T-cell (primary cell): Measurements from ENCODE around the gene SPRED1. TPM values are rescaled to one million over a fixed set of nuclear protein-coding genes. Genes with fewer than 3 reads are reported as not detected.
A peak's percentile ranks its signal among the peaks of the same experiment; 100 is the strongest.

Experiments
- ATAC-seq, 4 experiments: fragments of 200-7000 bp in 3 of 4; fragments of 150-1000 bp in 1 of 4; cut with Tn5 transposase; replicated peaks in 1 of 4; 1 replicate in 3 of 4; 2 replicates in 1 of 4; pipeline ENCODE4 v1.10.0; 2021; ENCODE audit warnings: moderate library complexity in 3 of 4, mild to moderate bottlenecking in 2 of 4, moderate number of reproducible peaks in 1 of 4
- CTCF ChIA-PET, 2 donors: fragments of 300-600 bp; sonication (Branson Sonifier 250); formaldehyde crosslinking; loops; one replicate each; lab custom pipeline; 2022; ENCODE audit warnings: antibody characterized with exemption in 2 of 2; lab: Charles Lee
- POLR2A ChIA-PET, 2 donors: fragments of 300-600 bp; sonication (Branson Sonifier 250); formaldehyde crosslinking; loops; one replicate each; lab custom pipeline; 2022; ENCODE audit warnings: antibody characterized with exemption in 2 of 2; lab: Charles Lee
- DNase-seq, 35 experiments: peaks; one replicate each; pipeline versions ENCODE4 v3.0.0 to v3.0.0-alpha.2; 2013 to 2023
- H3K27ac ChIP-seq: one replicate; pipeline ENCODE4 v1.5.1; 2013; ENCODE audit warnings: low read length
- H3K27me3 ChIP-seq, 2 experiments: replicated peaks in 1 of 2; 1 replicate in 1 of 2; 2 replicates in 1 of 2; pipeline versions ENCODE4 v1.6.1 to v1.7.0; 2013; ENCODE audit warnings: low read length in 1 of 2, mixed read lengths in 1 of 2; ENCODE audit not compliant: control insufficient read depth in 2 of 2, insufficient read depth in 2 of 2; ENCODE audit errors: extremely low read depth in 1 of 2
- H3K36me3 ChIP-seq, 2 donors: 1 replicate in 1 of 2; 2 replicates in 1 of 2; pipeline versions ENCODE4 v1.6.1 to v1.7.0; 2013; ENCODE audit warnings: low read length in 1 of 2; ENCODE audit not compliant: control insufficient read depth in 2 of 2, insufficient read depth in 1 of 2; ENCODE audit errors: extremely low read depth in 1 of 2
- H3K4me1 ChIP-seq, 2 experiments: 1 replicate in 1 of 2; 2 replicates in 1 of 2; pipeline versions ENCODE4 v1.6.1 to v1.7.0; 2013; ENCODE audit warnings: low read length in 2 of 2, mixed read lengths in 1 of 2; ENCODE audit not compliant: insufficient read depth in 2 of 2, control insufficient read depth in 1 of 2; ENCODE audit errors: extremely low read depth in 1 of 2
- H3K4me3 ChIP-seq, 2 donors: 1 replicate in 1 of 2; 2 replicates in 1 of 2; pipeline versions ENCODE4 v1.5.1 to v1.7.0; 2013; ENCODE audit warnings: mild to moderate bottlenecking in 2 of 2, low read length in 1 of 2, moderate library complexity in 1 of 2; ENCODE audit not compliant: control insufficient read depth in 1 of 2; ENCODE audit errors: extremely low read depth in 1 of 2
- H3K9me3 ChIP-seq: 2 replicates; pipeline ENCODE4 v1.7.0; 2013
- H3K27ac Mint-ChIP-seq, 2 donors: one replicate each; pipeline ENCODE4 v1.8.0; 2020 to 2021; ENCODE audit warnings: mild to moderate bottlenecking in 2 of 2, mixed read lengths in 2 of 2
- H3K27me3 Mint-ChIP-seq, 2 donors: one replicate each; pipeline ENCODE4 v1.8.0; 2021 to 2022; ENCODE audit warnings: mixed read lengths in 2 of 2
- H3K36me3 Mint-ChIP-seq: one replicate; pipeline ENCODE4 v1.8.0; 2021; ENCODE audit warnings: mixed read lengths
- H3K4me1 Mint-ChIP-seq, 3 donors: one replicate each; pipeline ENCODE4 v1.8.0; 2020 to 2022; ENCODE audit warnings: mixed read lengths in 3 of 3, mild to moderate bottlenecking in 1 of 3
- H3K4me3 Mint-ChIP-seq, 3 donors: one replicate each; pipeline ENCODE4 v1.8.0; 2020 to 2022; ENCODE audit warnings: mild to moderate bottlenecking in 3 of 3, mixed read lengths in 3 of 3, moderate library complexity in 3 of 3
- H3K9me3 Mint-ChIP-seq, 3 donors: one replicate each; pipeline ENCODE4 v1.8.0; 2020 to 2022; ENCODE audit warnings: mixed read lengths in 3 of 3
- WGBS: methylation state at CpG from one replicate; pipeline ENCODE4 v1.1.5; 2013; ENCODE audit warnings: missing lambda C conversion rate; ENCODE audit not compliant: insufficient coverage; 5-methylcytosine and 5-hydroxymethylcytosine counted together
- total RNA-seq, 35 experiments: library from RNA in 6 of 35; stranded (reverse) in 6 of 35; fragments of 120-200 nt in 1 of 35; gene quantifications; one replicate each; pipeline versions ENCODE4 v1.2.1 to v1.2.4 and lab custom pipeline; 2013 to 2026

SPRED1 gene
- total RNA-seq, 5 donors from 2014 or later (not counting 1 experiment from before 2014, with no cell fraction given) = 0.13 to 0.72 (median 0.39) TPM

GRCh38 chr15:38304481-38304880 is 51.8 kb downstream of the SPRED1 start:
- Histone ChIP-seq H3K9me3 (no peaks in the 10 kb centered on the region), H3K27ac (no peak overlapping the region), H3K4me1 (no peaks in the 10 kb centered on the region), H3K27me3 (no peaks in the 10 kb centered on the region), H3K36me3 (no peaks in the 10 kb centered on the region), H3K4me3 (no peak overlapping the region)
- H3K36me3 Mint-ChIP-seq = no peaks in the 10 kb centered on the region
- WGBS = 59% methylated on average over 2 of the region's 3 CpGs
- no peak overlapping the region for H3K4me3 Mint-ChIP-seq
- ATAC-seq (no peak), DNase-seq (no peak)
- CTCF ChIA-PET = interaction anchor here in 1 of 2 donors (0.7 kb wide), 1 partner anchor 95 kb away, joined by 6 read pairs; no protein-coding TSS in a partner anchor
- peaks cover 0 to 4% of the 10 kb centered on the region in 2 donors for H3K27me3 Mint-ChIP-seq
- POLR2A ChIA-PET = no interaction called here
- H3K9me3 Mint-ChIP-seq = no peaks in the 10 kb centered on the region
- no peak overlapping the region for H3K27ac Mint-ChIP-seq
- peaks cover 0 to 33% (median 21%) of the 10 kb centered on the region in 3 donors for H3K4me1 Mint-ChIP-seq

- no peaks in the 10 kb centered on the region for H3K27me3 ChIP-seq
- CTCF ChIA-PET = no interaction called here
- peaks cover 0 to 36% (median 21%) of the 10 kb centered on the region in 3 donors for H3K4me1 Mint-ChIP-seq
- H3K9me3 Mint-ChIP-seq = no peaks in the 10 kb centered on the region
- ATAC-seq (no peak), DNase-seq (no peak)
- H3K27ac ChIP-seq = no peak overlapping the region
- no peaks in the 10 kb centered on the region for H3K36me3 Mint-ChIP-seq
- H3K36me3 ChIP-seq = no peaks in the 10 kb centered on the region
- H3K27me3 Mint-ChIP-seq = peaks cover 0 to 5% of the 10 kb centered on the region in 2 donors
- no peak overlapping the region for H3K4me3 Mint-ChIP-seq
- H3K9me3 ChIP-seq = no peaks in the 10 kb centered on the region
- H3K4me3 ChIP-seq = no peak overlapping the region
- no peak overlapping the region for H3K27ac Mint-ChIP-seq
- H3K4me1 ChIP-seq = no peaks in the 10 kb centered on the region
- POLR2A ChIA-PET = no interaction called here
- WGBS = no CpG with 5 or more reads among the region's 2 CpGs
Measured at GRCh38 chr15:38307251-38307650, 54.6 kb downstream of the SPRED1 start.

GRCh38 chr15:38307861-38308641 is 55.4 kb downstream of the SPRED1 start:
- no CpG with 5 or more reads among the region's 5 CpGs for WGBS

GRCh38 chr15:38308797-38309196 is 56.2 kb downstream of the SPRED1 start:
- CTCF ChIA-PET = no interaction called here
- Histone ChIP-seq H3K27ac (no peak overlapping the region), H3K4me3 (no peak overlapping the region), H3K4me1 (no peaks in the 10 kb centered on the region), H3K9me3 (no peaks in the 10 kb centered on the region), H3K36me3 (no peaks in the 10 kb centered on the region), H3K27me3 (no peaks in the 10 kb centered on the region)
- Mint-ChIP-seq H3K36me3 (no peaks in the 10 kb centered on the region), H3K4me3 (no peak overlapping the region), H3K9me3 (no peaks in the 10 kb centered on the region), H3K4me1 (peaks cover 0 to 31% (median 21%) of the 10 kb centered on the region in 3 donors), H3K27ac (peak overlapping the region in 1 of 2 donors; percentile 32), H3K27me3 (peaks cover 0 to 10% of the 10 kb centered on the region in 2 donors)
- POLR2A ChIA-PET = no interaction called here
- WGBS = no CpG with 5 or more reads among the region's 3 CpGs
- ATAC-seq = no peak
- peak in 1 of 35 experiments; percentile 1 for DNase-seq

More at GRCh38 chr15:38307861-38308641, 55.4 kb downstream of the SPRED1 start:
- peak in 1 of 35 experiments; percentile 4 for DNase-seq
- ChIA-PET CTCF (no interaction called here), POLR2A (no interaction called here)
- no peak overlapping the region for H3K4me3 ChIP-seq
- Mint-ChIP-seq H3K36me3 (no peaks in the 10 kb centered on the region), H3K27me3 (peaks cover 0 to 10% of the 10 kb centered on the region in 2 donors), H3K4me1 (peaks cover 0 to 31% (median 21%) of the 10 kb centered on the region in 3 donors), H3K4me3 (no peak overlapping the region), H3K9me3 (no peaks in the 10 kb centered on the region), H3K27ac (no peak overlapping the region)
- no peaks in the 10 kb centered on the region for H3K36me3 ChIP-seq
- H3K27ac ChIP-seq = no peak overlapping the region
- no peaks in the 10 kb centered on the region for H3K4me1 ChIP-seq
- no peaks in the 10 kb centered on the region for H3K27me3 ChIP-seq
- no peaks in the 10 kb centered on the region for H3K9me3 ChIP-seq
- ATAC-seq = no peak

GRCh38 chr15:38312190-38312589 is 59.6 kb downstream of the SPRED1 start:
- no peak overlapping the region for H3K27ac Mint-ChIP-seq
- peaks cover 0 to 11% of the 10 kb centered on the region in 2 donors for H3K27me3 Mint-ChIP-seq
- peaks cover 0 to 25% (median 18%) of the 10 kb centered on the region in 3 donors for H3K4me1 Mint-ChIP-seq
- no peak for ATAC-seq
- Histone ChIP-seq H3K36me3 (no peaks in the 10 kb centered on the region), H3K9me3 (no peaks in the 10 kb centered on the region), H3K27me3 (no peaks in the 10 kb centered on the region), H3K4me3 (no peak overlapping the region), H3K27ac (no peak overlapping the region), H3K4me1 (no peaks in the 10 kb centered on the region)
- no peaks in the 10 kb centered on the region for H3K36me3 Mint-ChIP-seq
- ChIA-PET CTCF (no interaction called here), POLR2A (no interaction called here)
- DNase-seq = no peak
- H3K4me3 Mint-ChIP-seq = no peak overlapping the region
- WGBS = no CpG with 5 or more reads among the region's 3 CpGs
- no peaks in the 10 kb centered on the region for H3K9me3 Mint-ChIP-seq

GRCh38 chr15:38316311-38316710 is 63.7 kb downstream of the SPRED1 start:
- ATAC-seq (no peak), DNase-seq (no peak)
- Mint-ChIP-seq H3K27ac (no peak overlapping the region), H3K4me1 (no peaks in the 10 kb centered on the region), H3K9me3 (no peaks in the 10 kb centered on the region), H3K4me3 (no peak overlapping the region), H3K27me3 (peaks cover 0 to 12% of the 10 kb centered on the region in 2 donors), H3K36me3 (no peaks in the 10 kb centered on the region)
- H3K27ac ChIP-seq = no peak overlapping the region
- no CpG with 5 or more reads among the region's 2 CpGs for WGBS
- CTCF ChIA-PET = no interaction called here
- H3K27me3 ChIP-seq = no peaks in the 10 kb centered on the region
- no peaks in the 10 kb centered on the region for H3K4me1 ChIP-seq
- H3K4me3 ChIP-seq = no peak overlapping the region
- no peaks in the 10 kb centered on the region for H3K9me3 ChIP-seq
- POLR2A ChIA-PET = no interaction called here
- no peaks in the 10 kb centered on the region for H3K36me3 ChIP-seq
